Measurements from ENCODE around the gene LIX1L.

Gene LIX1L

GRCh38 chr1:145952903-145953302 lies 4.9 kb downstream of the LIX1L start:
- in situ Hi-C loops (cut with HindIII; ENCODE audit: low pct_ligation_motif_present, low sequenced_read_pairs) = no loop called here
- TF ChIP-seq CTCF (IDR thresholded peaks at IDR 0.05; ENCODE audit: low read depth, low read length, missing control alignments) = no peak
- Histone ChIP-seq H3K27ac (no peak overlapping the region), H3K27me3 (replicated peaks) (no peaks in the 10 kb centered on the region), H3K4me3 (ENCODE audit: low read depth, low read length) (no peak overlapping the region), H3K36me3 (replicated peaks) (no peaks in the 10 kb centered on the region)
- DNase-seq = no peak

GRCh38 chr1:145951526-145951925 lies 6.3 kb downstream of the LIX1L start:
- Histone ChIP-seq H3K27ac (no peak overlapping the region), H3K27me3 (replicated peaks) (no peaks in the 10 kb centered on the region), H3K36me3 (replicated peaks) (no peaks in the 10 kb centered on the region), H3K4me3 (ENCODE audit: low read depth, low read length) (no peak overlapping the region)
- in situ Hi-C loops (cut with HindIII; ENCODE audit: low pct_ligation_motif_present, low sequenced_read_pairs) = no loop called here
- no peak for DNase-seq
- no peak for TF ChIP-seq CTCF (IDR thresholded peaks at IDR 0.05; ENCODE audit: low read depth, low read length, missing control alignments)

GRCh38 chr1:145949219-145949618 lies 8.6 kb downstream of the LIX1L start:
- in situ Hi-C loops (cut with HindIII; ENCODE audit: low pct_ligation_motif_present, low sequenced_read_pairs) = no loop called here
- peaks cover 2% of the 10 kb centered on the region for H3K36me3 ChIP-seq (replicated peaks)
- H3K4me3 ChIP-seq (ENCODE audit: low read depth, low read length) = no peak overlapping the region
- no peaks in the 10 kb centered on the region for H3K27me3 ChIP-seq (replicated peaks)
- no peak overlapping the region for H3K27ac ChIP-seq
- no peak for DNase-seq
- no peak for TF ChIP-seq CTCF (IDR thresholded peaks at IDR 0.05; ENCODE audit: low read depth, low read length, missing control alignments)

GRCh38 chr1:145947551-145947950 lies 10.3 kb downstream of the LIX1L start:
- Histone ChIP-seq H3K27ac (no peak overlapping the region), H3K4me3 (ENCODE audit: low read depth, low read length) (no peak overlapping the region), H3K36me3 (replicated peaks) (peaks cover 6% of the 10 kb centered on the region), H3K27me3 (replicated peaks) (no peaks in the 10 kb centered on the region)
- no peak for TF ChIP-seq CTCF (IDR thresholded peaks at IDR 0.05; ENCODE audit: low read depth, low read length, missing control alignments)
- in situ Hi-C loops (cut with HindIII; ENCODE audit: low pct_ligation_motif_present, low sequenced_read_pairs) = no loop called here
- no peak for DNase-seq

GRCh38 chr1:145946477-145946986 lies 11.3 kb downstream of the LIX1L start:
- Histone ChIP-seq H3K27ac (no peak overlapping the region), H3K27me3 (replicated peaks) (no peaks in the 10 kb centered on the region), H3K36me3 (replicated peaks) (peaks cover 9% of the 10 kb centered on the region), H3K4me3 (ENCODE audit: low read depth, low read length) (no peak overlapping the region)
- in situ Hi-C loops (cut with HindIII; ENCODE audit: low pct_ligation_motif_present, low sequenced_read_pairs) = no loop called here
- DNase-seq = no peak
- TF ChIP-seq CTCF (IDR thresholded peaks at IDR 0.05; ENCODE audit: low read depth, low read length, missing control alignments) = no peak

- peaks cover 12% of the 10 kb centered on the region for H3K36me3 ChIP-seq (replicated peaks)
- no peak overlapping the region for H3K4me3 ChIP-seq (ENCODE audit: low read depth, low read length)
- no peaks in the 10 kb centered on the region for H3K27me3 ChIP-seq (replicated peaks)
- no peak for TF ChIP-seq CTCF (IDR thresholded peaks at IDR 0.05; ENCODE audit: low read depth, low read length, missing control alignments)
- DNase-seq = no peak
- in situ Hi-C loops (cut with HindIII; ENCODE audit: low pct_ligation_motif_present, low sequenced_read_pairs) = no loop called here
- H3K27ac ChIP-seq = no peak overlapping the region
Observed at GRCh38 chr1:145944532-145944931, 13.3 kb downstream of the LIX1L start.

Measured in brain microvascular endothelial cell (primary cell).